Measurements from ENCODE around the gene AKIRIN2. TPM values are rescaled to one million over a fixed set of nuclear protein-coding genes. Genes with fewer than 3 reads are reported as not detected.
A peak's percentile ranks its signal among the peaks of the same experiment; 100 is the strongest.

The AKIRIN2 gene
- total and polyA plus RNA-seq, 9 of the 15 experiments (the other 6 are each of a cell fraction or from before 2014, with no cell fraction given), result 5.8 to 63.9 (median 28.1) TPM

GRCh38 chr6:87705070-87705691 lies 3.1 kb upstream of the AKIRIN2 start (continued):
- no peak for TF ChIP-seq CEBPZ (IDR thresholded peaks at IDR 0.05; ENCODE audit: borderline replicate concordance, low read depth, low read length)
- TF ChIP-seq ZBTB8A (IDR thresholded peaks at IDR 0.05; ENCODE audit: partially characterized antibody), result no peak
- TF ChIP-seq ZNF584 (CRISPR knock-in tag; IDR thresholded peaks at IDR 0.05; ENCODE audit: low read depth), result no peak
- no peak for TF ChIP-seq TCF7 (IDR thresholded peaks at IDR 0.05; ENCODE audit: borderline replicate concordance)
- TF ChIP-seq NBN (IDR thresholded peaks at IDR 0.05; ENCODE audit: low read depth), result no peak
- TF ChIP-seq NCOA4 (IDR thresholded peaks at IDR 0.05; ENCODE audit: partially characterized antibody), result no peak
- no peak for TF ChIP-seq ZBTB1 (CRISPR knock-in tag; IDR thresholded peaks at IDR 0.05; ENCODE audit: borderline replicate concordance, low read depth)
- TF ChIP-seq ZNF57 (CRISPR knock-in tag; IDR thresholded peaks at IDR 0.05), result no peak
- TF ChIP-seq EHMT2 (IDR thresholded peaks at IDR 0.05), result no peak
- 0 out of 2 replicates have a peak, but pooled peaks have one; percentile 22 for TF ChIP-seq EP400 (IDR thresholded peaks at IDR 0.05)
- no peak for TF ChIP-seq ZNF3 (CRISPR knock-in tag; IDR thresholded peaks at IDR 0.05)
- 0 out of 4 replicates have a peak, but pooled peaks of 1 of the 2 experiments have one; percentile 7 for TF ChIP-seq KDM1A (IDR thresholded peaks at IDR 0.05)
- no peak for TF ChIP-seq SP2 (IDR thresholded peaks at IDR 0.05; ENCODE audit: extremely low read depth, low read depth, low read length, poor library complexity, severe bottlenecking)
- peak; percentile 37; the same call in 1 of the 2 replicates for TF ChIP-seq ZBTB7A (IDR thresholded peaks at IDR 0.05; ENCODE audit: borderline replicate concordance, control insufficient read depth, low read depth, low read length)
- peak; percentile 60; the same call in 1 of the 2 replicates for TF ChIP-seq SMARCA4 (IDR thresholded peaks at IDR 0.05)
- TF ChIP-seq ZNF592 (IDR thresholded peaks at IDR 0.05), result peak; percentile 41
- no peak for TF ChIP-seq KAT8 (IDR thresholded peaks at IDR 0.05; ENCODE audit: low read depth)
- TF ChIP-seq ZNF140 (CRISPR knock-in tag; IDR thresholded peaks at IDR 0.05), result no peak
- TF ChIP-seq TAF1 (IDR thresholded peaks at IDR 0.05; ENCODE audit: control insufficient read depth, extremely low read depth, insufficient read depth, low read length, severe bottlenecking), result peak; percentile 37
